Amniotic epithelial cell (primary cell): ENCODE measurements around the gene NLRP9.

ENCODE experiments used
- DNase-seq: peaks from one replicate; pipeline ENCODE4 v3.0.0-alpha.2; 2010; ENCODE audit warnings: low read depth

NLRP9 gene

GRCh38 chr19:55687281-55688201, 50.7 kb downstream of the NLRP9 start:
- no peak for DNase-seq

GRCh38 chr19:55686311-55687050, 51.7 kb downstream of the NLRP9 start:
- no peak for DNase-seq

GRCh38 chr19:55685776-55686175, 52.4 kb downstream of the NLRP9 start:
- DNase-seq: no peak

GRCh38 chr19:55684946-55685681, 53.1 kb downstream of the NLRP9 start:
- no peak for DNase-seq

- DNase-seq: no peak
These were observed 54.5 kb downstream of the NLRP9 start for GRCh38 chr19:55683449-55684261.

GRCh38 chr19:55681131-55682092, 56.8 kb downstream of the NLRP9 start:
- DNase-seq: no peak

GRCh38 chr19:55680339-55681130, 57.7 kb downstream of the NLRP9 start:
- DNase-seq: no peak

GRCh38 chr19:55679343-55680257, 58.6 kb downstream of the NLRP9 start:
- DNase-seq: no peak

- no peak for DNase-seq
These were observed 60.0 kb downstream of the NLRP9 start for GRCh38 chr19:55678121-55678671.

GRCh38 chr19:55677572-55678028, 60.6 kb downstream of the NLRP9 start:
- no peak for DNase-seq

- no peak for DNase-seq
These were observed 61.2 kb downstream of the NLRP9 start for GRCh38 chr19:55676889-55677505.

- no peak for DNase-seq
These were observed 61.8 kb downstream of the NLRP9 start for GRCh38 chr19:55676383-55676782.

- DNase-seq: no peak
These were observed 62.4 kb downstream of the NLRP9 start for GRCh38 chr19:55675661-55676354.

GRCh38 chr19:55674841-55675660, 63.2 kb downstream of the NLRP9 start, which contains the start of gene EPN1:
Gene EPN1, plus strand, starts transcription at chr19:55675226. Its CDS starts 3,402 bp downstream, at chr19:55678628.
- DNase-seq: peak; percentile 94

GRCh38 chr19:55674459-55674840, 63.8 kb downstream of the NLRP9 start:
- no peak for DNase-seq

GRCh38 chr19:55673889-55674288, 64.3 kb downstream of the NLRP9 start:
- no peak for DNase-seq
